Liver (tissue), 3 donors: ENCODE measurements around the gene CLASRP.

Experiments
- GABPA ChIP-seq, 2 donors: IDR thresholded peaks in 1 of 2; conservative IDR thresholded peaks in 1 of 2; 2 replicates each; pipeline ENCODE4 v1.6.1; 2016; ENCODE audit warnings: antibody characterized with exemption in 2 of 2, mild to moderate bottlenecking in 1 of 2, moderate library complexity in 1 of 2
- SP1 ChIP-seq: IDR thresholded peaks from 2 replicates; pipeline ENCODE4 v1.6.1; 2018; ENCODE audit warnings: antibody characterized with exemption, mild to moderate bottlenecking
- TAF1 ChIP-seq: conservative IDR thresholded peaks from 2 replicates; pipeline ENCODE4 v1.6.1; 2016; ENCODE audit warnings: antibody characterized with exemption, mild to moderate bottlenecking
- TF ChIP-seq, protein P1 (sequence below): fragments of 150-350 bp; IDR thresholded peaks from 2 replicates; pipeline ENCODE4 v1.5.1; 2017; ENCODE audit warnings: improper control_type of control experiment, low read depth, low read length; ENCODE audit not compliant: missing input control
- TF ChIP-seq, protein P2 (sequence below): IDR thresholded peaks from 2 replicates; pipeline ENCODE4 v1.6.1; 2016; ENCODE audit warnings: antibody characterized with exemption
- donor health status: healthy.
- donor health status: healthy.

DNA sequence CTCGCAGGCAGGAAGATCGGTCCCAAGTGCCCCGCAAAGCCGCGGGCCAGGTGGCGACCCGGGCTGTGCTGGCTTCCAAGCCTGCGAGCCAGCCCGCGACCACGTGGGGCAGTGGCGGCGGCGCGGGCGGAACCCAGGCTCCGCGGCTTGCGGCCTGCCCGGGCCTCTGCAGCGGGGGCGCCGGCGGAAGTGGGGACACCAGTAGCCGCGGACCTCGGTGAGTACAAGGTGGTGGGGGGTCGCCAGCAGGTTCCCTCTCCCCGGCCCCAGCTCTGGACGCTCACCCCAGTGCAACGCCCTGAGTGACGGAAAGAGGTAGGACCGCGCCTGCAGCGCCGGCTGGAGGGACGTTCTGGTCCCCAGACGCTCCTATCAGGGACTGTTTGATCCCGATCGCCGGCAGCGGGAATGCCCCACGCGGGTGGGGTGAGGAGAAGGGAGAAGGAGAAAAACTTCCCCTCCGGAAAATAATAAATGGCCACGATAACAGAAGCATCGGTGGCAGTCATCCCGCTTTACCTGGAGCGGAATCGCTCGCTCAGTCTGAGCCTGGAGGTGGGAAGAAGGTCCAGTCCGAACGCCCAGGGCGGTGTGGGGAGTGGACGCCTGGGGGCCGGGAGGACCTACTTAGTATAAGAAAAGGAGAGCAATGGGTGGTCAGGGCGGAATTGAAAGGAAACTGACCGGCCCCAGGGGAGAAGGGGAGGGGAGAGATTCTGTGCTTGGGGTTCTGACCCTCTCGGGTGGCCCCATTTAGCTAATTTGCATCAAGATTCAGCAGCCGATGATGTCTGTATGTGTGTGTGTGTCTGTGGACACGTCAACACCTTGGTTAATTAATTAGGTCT, 40.4 kb downstream of the CLASRP start, which contains the start of gene GEMIN7:
- TF ChIP-seq, protein P1, sequence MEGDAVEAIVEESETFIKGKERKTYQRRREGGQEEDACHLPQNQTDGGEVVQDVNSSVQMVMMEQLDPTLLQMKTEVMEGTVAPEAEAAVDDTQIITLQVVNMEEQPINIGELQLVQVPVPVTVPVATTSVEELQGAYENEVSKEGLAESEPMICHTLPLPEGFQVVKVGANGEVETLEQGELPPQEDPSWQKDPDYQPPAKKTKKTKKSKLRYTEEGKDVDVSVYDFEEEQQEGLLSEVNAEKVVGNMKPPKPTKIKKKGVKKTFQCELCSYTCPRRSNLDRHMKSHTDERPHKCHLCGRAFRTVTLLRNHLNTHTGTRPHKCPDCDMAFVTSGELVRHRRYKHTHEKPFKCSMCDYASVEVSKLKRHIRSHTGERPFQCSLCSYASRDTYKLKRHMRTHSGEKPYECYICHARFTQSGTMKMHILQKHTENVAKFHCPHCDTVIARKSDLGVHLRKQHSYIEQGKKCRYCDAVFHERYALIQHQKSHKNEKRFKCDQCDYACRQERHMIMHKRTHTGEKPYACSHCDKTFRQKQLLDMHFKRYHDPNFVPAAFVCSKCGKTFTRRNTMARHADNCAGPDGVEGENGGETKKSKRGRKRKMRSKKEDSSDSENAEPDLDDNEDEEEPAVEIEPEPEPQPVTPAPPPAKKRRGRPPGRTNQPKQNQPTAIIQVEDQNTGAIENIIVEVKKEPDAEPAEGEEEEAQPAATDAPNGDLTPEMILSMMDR: no peak
- TF ChIP-seq SP1 (no peak), TAF1 (no peak), GABPA (IDR thresholded peaks at IDR 0.05 in 1 of 2, conservative IDR thresholded peaks at IDR 0.05 in 1 of 2) (peak; percentile 74 to 90)
- TF ChIP-seq, protein P2, sequence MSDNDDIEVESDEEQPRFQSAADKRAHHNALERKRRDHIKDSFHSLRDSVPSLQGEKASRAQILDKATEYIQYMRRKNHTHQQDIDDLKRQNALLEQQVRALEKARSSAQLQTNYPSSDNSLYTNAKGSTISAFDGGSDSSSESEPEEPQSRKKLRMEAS: no peak
